Sigmoid colon (tissue), 7 donors: Measurements from ENCODE around the gene IKZF1. TPM values are rescaled to one million over a fixed set of nuclear protein-coding genes. Genes with fewer than 3 reads are reported as not detected.

Source experiments
- DNase-seq: peaks from one replicate; pipeline ENCODE4 v3.0.0-alpha.2; 2019
- H3K27ac ChIP-seq, 4 donors: fragments of 200-600 bp; sonication (generic); one replicate each; pipeline ENCODE4 v1.5.1; 2016 to 2019; ENCODE audit warnings: mild to moderate bottlenecking in 1 of 4
- H3K27me3 ChIP-seq, 3 donors: fragments of 200-600 bp; sonication (generic); one replicate each; pipeline ENCODE4 v1.5.1; 2019; ENCODE audit warnings: mild to moderate bottlenecking in 1 of 3
- H3K36me3 ChIP-seq, 4 donors: fragments of 200-600 bp; sonication (generic); one replicate each; pipeline ENCODE4 v1.5.1; 2016 to 2019
- H3K4me1 ChIP-seq, 4 donors: fragments of 200-600 bp; sonication (generic); one replicate each; pipeline ENCODE4 v1.5.1; 2017 to 2019
- H3K4me3 ChIP-seq, 4 donors: fragments of 200-600 bp; sonication (generic); one replicate each; pipeline ENCODE4 v1.5.1; 2017 to 2019; ENCODE audit warnings: mild to moderate bottlenecking in 2 of 4, moderate library complexity in 1 of 4
- H3K9me3 ChIP-seq, 4 donors: fragments of 200-600 bp in 3 of 4; sonication (generic) in 3 of 4; one replicate each; pipeline versions ENCODE4 v1.5.1 to v1.6.1; 2013 to 2019
- EP300 ChIP-seq, 4 donors: sonication (generic); formaldehyde crosslinking; IDR thresholded peaks; one replicate each; pipeline ENCODE4 v1.6.1; 2017; ENCODE audit warnings: antibody characterized with exemption in 4 of 4
- POLR2A ChIP-seq, 2 donors: fragments of 450-650 bp; IDR thresholded peaks; one replicate each; pipeline ENCODE4 v1.6.1; 2016; ENCODE audit warnings: antibody characterized with exemption in 2 of 2, mild to moderate bottlenecking in 2 of 2, moderate library complexity in 2 of 2
- POLR2AphosphoS5 ChIP-seq, 4 donors: sonication (generic); formaldehyde crosslinking; IDR thresholded peaks; one replicate each; pipeline ENCODE4 v1.6.1; 2017; ENCODE audit warnings: antibody characterized with exemption in 4 of 4
- WGBS, 2 donors: extraction: QIAGEN DNeasy Blood & Tissue Kit; methylation state at CpG; one replicate each; pipeline ENCODE4 v1.1.7; 2013; 5-methylcytosine and 5-hydroxymethylcytosine counted together
- intact Hi-C: fragments of 100-400 bp; cut with DNase I; formaldehyde crosslinking; loops from one replicate; pipeline ENCODE4 v1.15.1; 2023
- polyA plus RNA-seq, 3 donors: library from polyadenylated mRNA; stranded (reverse); fragments of 200-250 nt; gene quantifications; one replicate each; pipeline ENCODE4 v1.2.3, GENCODE V29; 2013
- total RNA-seq, 4 donors: library from RNA; depleted of rRNA; stranded (reverse); fragments of >200 nt; gene quantifications; one replicate each; pipeline ENCODE4 v1.1.0, GENCODE V29; 2016
- TF ChIP-seq, protein P1 (sequence below), 4 experiments: fragments of 450-650 bp in 3 of 4; fragments of 200-600 bp in 1 of 4; IDR thresholded peaks; one replicate each; pipeline ENCODE4 v1.5.1; 2016 to 2019; ENCODE audit warnings: antibody characterized with exemption in 4 of 4, mild to moderate bottlenecking in 3 of 4, moderate library complexity in 2 of 4
- donor health status: healthy with polysubstance abuse.
- donor health status: Bipolar disorder and iron deficiency.
- donor health status: healthy.

Gene IKZF1
- total and polyA plus RNA-seq, 7 donors, result 1.8 to 29.9 (median 6.4) TPM

DNA sequence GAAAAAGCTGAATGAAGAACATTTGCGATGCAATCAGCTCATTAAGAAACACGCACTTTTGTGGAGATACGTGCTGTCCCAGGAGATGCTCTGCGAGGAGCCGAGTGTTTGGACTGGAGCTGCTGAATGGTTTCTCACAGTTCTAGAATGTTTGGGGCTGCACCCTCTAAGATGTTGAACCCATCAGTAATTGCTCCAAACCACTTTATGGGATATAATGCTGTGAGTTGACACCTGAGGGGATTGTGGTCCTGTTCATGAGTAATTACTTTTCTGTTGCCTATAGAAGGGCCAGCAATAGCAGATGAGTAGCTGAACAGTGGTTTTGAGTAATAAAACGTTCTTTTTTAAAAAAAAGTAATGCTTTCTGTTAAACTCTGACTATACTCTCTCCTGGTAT, 63.1 kb downstream of the IKZF1 start:
- no peak for DNase-seq
- H3K4me3 ChIP-seq, result no peak overlapping the region
- H3K36me3 ChIP-seq, result no peaks in the 10 kb centered on the region
- intact Hi-C loops, result no loop called here
- TF ChIP-seq, protein P1, sequence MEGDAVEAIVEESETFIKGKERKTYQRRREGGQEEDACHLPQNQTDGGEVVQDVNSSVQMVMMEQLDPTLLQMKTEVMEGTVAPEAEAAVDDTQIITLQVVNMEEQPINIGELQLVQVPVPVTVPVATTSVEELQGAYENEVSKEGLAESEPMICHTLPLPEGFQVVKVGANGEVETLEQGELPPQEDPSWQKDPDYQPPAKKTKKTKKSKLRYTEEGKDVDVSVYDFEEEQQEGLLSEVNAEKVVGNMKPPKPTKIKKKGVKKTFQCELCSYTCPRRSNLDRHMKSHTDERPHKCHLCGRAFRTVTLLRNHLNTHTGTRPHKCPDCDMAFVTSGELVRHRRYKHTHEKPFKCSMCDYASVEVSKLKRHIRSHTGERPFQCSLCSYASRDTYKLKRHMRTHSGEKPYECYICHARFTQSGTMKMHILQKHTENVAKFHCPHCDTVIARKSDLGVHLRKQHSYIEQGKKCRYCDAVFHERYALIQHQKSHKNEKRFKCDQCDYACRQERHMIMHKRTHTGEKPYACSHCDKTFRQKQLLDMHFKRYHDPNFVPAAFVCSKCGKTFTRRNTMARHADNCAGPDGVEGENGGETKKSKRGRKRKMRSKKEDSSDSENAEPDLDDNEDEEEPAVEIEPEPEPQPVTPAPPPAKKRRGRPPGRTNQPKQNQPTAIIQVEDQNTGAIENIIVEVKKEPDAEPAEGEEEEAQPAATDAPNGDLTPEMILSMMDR (IDR thresholded peaks at IDR 0.05), result no peak
- TF ChIP-seq EP300 (IDR thresholded peaks at IDR 0.05), result no peak
- no peak for TF ChIP-seq POLR2A (IDR thresholded peaks at IDR 0.05)
- H3K27me3 ChIP-seq, result no peaks in the 10 kb centered on the region
- WGBS, 2 donors, result 77% methylated on average over 6 of the region's 6 CpGs
- no peaks in the 10 kb centered on the region for H3K4me1 ChIP-seq
- peaks cover 0 to 5% (median 0%) of the 10 kb centered on the region in 4 donors for H3K9me3 ChIP-seq
- no peak overlapping the region for H3K27ac ChIP-seq

DNA sequence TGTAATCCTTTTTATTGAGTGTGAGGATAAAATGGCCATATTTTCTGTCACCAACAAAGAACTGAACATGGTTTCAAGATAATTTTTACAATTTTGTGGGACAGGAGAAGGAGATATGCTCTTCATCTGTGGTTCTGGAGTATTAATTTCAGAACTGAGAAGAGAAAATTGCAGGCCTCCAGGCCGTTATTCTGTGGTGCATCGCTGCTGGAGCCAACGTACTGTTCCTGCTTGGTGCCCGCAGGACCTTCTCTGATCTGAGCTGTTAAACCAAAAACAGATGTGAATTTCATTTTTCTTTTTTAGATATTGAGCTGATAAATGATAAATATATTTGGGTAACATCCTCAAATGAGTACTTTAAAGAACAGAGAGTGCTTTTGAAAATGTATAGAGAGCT, 63.9 kb downstream of the IKZF1 start:
- H3K9me3 ChIP-seq, result peaks cover 0 to 5% (median 0%) of the 10 kb centered on the region in 4 donors
- H3K27me3 ChIP-seq, result no peaks in the 10 kb centered on the region
- H3K27ac ChIP-seq, result no peak overlapping the region
- DNase-seq, result no peak
- no peaks in the 10 kb centered on the region for H3K36me3 ChIP-seq
- no peak for TF ChIP-seq POLR2AphosphoS5 (IDR thresholded peaks at IDR 0.05)
- TF ChIP-seq, protein P1 (IDR thresholded peaks at IDR 0.05), result no peak
- no peak for TF ChIP-seq EP300 (IDR thresholded peaks at IDR 0.05)
- TF ChIP-seq POLR2A (IDR thresholded peaks at IDR 0.05), result no peak
- no peak overlapping the region for H3K4me3 ChIP-seq
- WGBS, 2 donors, result 70 to 76% methylated on average over 4 of the region's 4 CpGs
- no peaks in the 10 kb centered on the region for H3K4me1 ChIP-seq
- intact Hi-C loops, result no loop called here

DNA sequence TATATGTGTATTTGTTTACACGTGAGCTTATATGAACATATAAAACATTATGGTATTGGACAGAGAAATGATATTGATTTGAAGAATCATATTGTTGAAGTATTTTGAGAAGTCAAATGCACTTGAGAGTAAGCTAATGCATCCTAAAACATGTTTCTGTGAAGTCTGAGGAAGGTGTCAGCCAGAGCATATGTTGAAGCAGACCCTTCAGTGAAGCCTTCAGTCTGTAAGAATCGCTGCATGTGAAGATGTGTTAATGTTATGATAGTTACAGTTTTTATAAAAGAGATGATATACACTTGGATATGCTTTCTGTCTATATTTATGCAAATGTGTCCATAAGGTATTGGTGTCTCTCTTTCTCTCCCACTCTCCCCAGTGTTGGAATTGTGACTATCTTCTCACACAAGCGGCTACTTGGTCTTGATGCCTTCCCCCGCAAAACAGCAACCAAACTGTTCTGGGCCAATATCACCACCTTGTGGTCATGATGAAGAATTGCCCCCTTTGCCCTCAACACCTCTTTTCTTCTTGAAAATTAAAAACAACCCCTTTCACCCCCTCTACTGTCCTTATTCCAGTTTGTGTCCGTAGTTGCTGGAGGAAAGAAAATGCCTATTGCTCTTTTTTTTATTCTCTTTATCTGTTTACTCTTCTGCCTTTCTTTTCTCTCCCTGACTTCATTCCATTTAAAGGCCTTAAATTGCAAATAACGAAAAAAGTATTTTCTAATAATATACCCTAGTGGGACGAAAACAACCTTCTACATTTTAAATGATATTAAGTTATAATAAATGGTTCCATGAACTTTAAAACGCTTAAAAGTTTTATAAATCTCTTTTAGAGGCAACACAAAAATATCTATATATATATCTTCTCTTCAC, 64.9 kb downstream of the IKZF1 start:
- H3K4me3 ChIP-seq, result no peak overlapping the region
- no peak for DNase-seq
- no peaks in the 10 kb centered on the region for H3K36me3 ChIP-seq
- TF ChIP-seq EP300 (IDR thresholded peaks at IDR 0.05) (no peak), POLR2A (IDR thresholded peaks at IDR 0.05) (no peak), POLR2AphosphoS5 (IDR thresholded peaks at IDR 0.05) (no peak)
- TF ChIP-seq, protein P1 (IDR thresholded peaks at IDR 0.05), result no peak
- no peak overlapping the region for H3K27ac ChIP-seq
- intact Hi-C loops, result no loop called here
- 70 to 75% methylated on average over 8 of the region's 8 CpGs for WGBS, 2 donors
- no peaks in the 10 kb centered on the region for H3K4me1 ChIP-seq
- H3K27me3 ChIP-seq, result no peaks in the 10 kb centered on the region
- H3K9me3 ChIP-seq, result peaks cover 0 to 5% (median 0%) of the 10 kb centered on the region in 4 donors

DNA sequence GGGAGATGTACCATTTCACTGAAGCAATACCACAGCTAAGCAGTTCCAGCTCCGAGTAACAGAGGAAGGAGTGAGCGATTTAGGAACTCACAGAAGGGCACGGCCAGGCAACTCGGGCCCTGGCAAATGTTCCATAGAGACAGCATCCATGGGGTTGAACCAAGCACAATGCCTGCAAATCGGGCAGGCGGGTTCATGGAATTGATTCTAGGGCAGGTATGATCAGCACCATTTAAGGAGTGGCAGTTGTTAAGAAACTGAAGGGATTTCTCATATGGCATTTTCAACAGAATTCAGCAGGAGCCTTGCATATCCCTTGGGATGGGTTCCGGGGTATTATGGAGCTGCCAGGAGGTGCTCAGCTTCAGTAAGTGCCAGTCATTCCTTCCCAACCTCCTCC, 66.4 kb downstream of the IKZF1 start:
- no peaks in the 10 kb centered on the region for H3K27me3 ChIP-seq
- TF ChIP-seq, protein P1 (IDR thresholded peaks at IDR 0.05), result no peak
- TF ChIP-seq POLR2A (IDR thresholded peaks at IDR 0.05) (no peak), POLR2AphosphoS5 (IDR thresholded peaks at IDR 0.05) (no peak), EP300 (IDR thresholded peaks at IDR 0.05) (no peak)
- no peak overlapping the region for H3K27ac ChIP-seq
- no peaks in the 10 kb centered on the region for H3K36me3 ChIP-seq
- WGBS, 2 donors, result 91% methylated on average over 7 of the region's 7 CpGs
- no peaks in the 10 kb centered on the region for H3K4me1 ChIP-seq
- intact Hi-C loops, result no loop called here
- peaks cover 0 to 5% (median 0%) of the 10 kb centered on the region in 4 donors for H3K9me3 ChIP-seq
- H3K4me3 ChIP-seq, result no peak overlapping the region
- DNase-seq, result no peak
